GM21526 (cell line): ENCODE measurements around the gene CSNK1D.
"Not testable (repeated sequence)": the region's sequence is repeated elsewhere in the genome, so short reads cannot be mapped to it uniquely, and the experiment has no call there.

ENCODE experiments used
- ATAC-seq: cut with Tn5 transposase; IDR thresholded peaks from one replicate; pipeline ENCODE4 v1.9.1; 2021; ENCODE audit warnings: moderate library complexity; ENCODE audit not compliant: unreplicated experiment, low FRiP score

CSNK1D gene

GRCh38 chr17:82254096-82254495 is 19.4 kb downstream of the CSNK1D start:
- not testable (repeated sequence) for ATAC-seq

- ATAC-seq, result no peak
Measured at GRCh38 chr17:82253179-82253544, 20.3 kb downstream of the CSNK1D start.

DNA sequence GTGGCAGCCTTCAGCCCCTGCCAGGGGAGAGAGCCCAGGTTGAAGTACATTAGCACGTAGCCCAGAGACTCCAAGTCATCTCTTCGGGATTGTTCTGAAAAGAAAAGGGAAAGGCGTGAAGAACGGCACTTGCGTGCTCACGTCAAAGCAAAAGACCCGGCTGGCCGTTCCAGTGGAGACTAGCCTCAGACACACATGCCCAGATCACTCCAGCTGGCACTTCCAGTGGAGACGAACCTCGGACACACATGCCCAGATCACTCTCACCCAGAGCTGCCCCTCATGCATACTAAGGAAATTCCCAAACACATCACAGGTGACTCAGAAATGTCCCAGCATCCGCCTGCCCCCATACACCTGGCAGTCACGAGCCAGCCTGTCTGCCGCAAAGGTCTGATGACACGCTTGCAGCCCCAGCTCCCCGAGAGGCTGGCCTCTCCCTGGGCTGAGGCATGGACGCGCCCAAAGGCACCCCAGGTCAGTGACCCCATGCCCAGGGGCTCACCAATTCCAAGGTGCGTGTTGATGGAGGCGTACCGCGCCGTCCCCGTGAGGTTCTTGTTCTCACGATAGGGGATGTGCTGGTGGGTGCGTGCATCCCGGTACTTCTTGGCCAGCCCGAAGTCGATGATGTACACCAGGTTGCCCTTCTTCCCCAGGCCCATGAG is 20.9 kb downstream of the CSNK1D start:
- ATAC-seq, result no peak

DNA sequence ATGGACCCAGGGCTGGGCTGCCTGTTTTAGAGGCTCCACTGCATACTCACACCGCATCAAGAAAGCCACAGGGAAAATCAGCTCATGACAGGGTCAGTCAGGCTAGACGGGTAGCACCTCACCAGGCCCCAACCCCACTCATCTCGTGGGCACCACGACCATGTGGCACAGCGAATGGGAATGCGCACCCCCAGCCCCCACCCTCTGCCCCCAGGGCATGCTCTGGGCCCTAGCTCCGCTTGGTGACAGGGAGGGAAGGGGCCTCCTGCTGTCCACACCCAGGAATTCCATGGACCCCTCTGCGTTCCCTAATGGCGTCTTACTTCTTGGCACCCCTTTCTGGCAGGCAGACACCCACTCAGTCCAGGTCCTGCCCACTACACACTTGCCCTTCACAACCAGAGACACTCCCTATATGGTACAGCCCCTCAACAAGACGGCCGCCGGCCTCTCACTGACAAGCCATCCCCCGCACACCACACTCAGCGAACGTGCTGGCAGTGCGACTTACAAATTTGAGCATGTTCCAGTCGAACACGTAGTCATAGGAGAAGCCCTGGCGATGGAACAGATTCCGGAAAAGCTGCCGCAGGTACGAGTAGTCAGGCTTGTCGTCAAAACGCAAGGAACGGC is 22.5 kb downstream of the CSNK1D start:
- no peak for ATAC-seq

- no peak for ATAC-seq
Measured at GRCh38 chr17:82249896-82250581, 23.5 kb downstream of the CSNK1D start.

DNA sequence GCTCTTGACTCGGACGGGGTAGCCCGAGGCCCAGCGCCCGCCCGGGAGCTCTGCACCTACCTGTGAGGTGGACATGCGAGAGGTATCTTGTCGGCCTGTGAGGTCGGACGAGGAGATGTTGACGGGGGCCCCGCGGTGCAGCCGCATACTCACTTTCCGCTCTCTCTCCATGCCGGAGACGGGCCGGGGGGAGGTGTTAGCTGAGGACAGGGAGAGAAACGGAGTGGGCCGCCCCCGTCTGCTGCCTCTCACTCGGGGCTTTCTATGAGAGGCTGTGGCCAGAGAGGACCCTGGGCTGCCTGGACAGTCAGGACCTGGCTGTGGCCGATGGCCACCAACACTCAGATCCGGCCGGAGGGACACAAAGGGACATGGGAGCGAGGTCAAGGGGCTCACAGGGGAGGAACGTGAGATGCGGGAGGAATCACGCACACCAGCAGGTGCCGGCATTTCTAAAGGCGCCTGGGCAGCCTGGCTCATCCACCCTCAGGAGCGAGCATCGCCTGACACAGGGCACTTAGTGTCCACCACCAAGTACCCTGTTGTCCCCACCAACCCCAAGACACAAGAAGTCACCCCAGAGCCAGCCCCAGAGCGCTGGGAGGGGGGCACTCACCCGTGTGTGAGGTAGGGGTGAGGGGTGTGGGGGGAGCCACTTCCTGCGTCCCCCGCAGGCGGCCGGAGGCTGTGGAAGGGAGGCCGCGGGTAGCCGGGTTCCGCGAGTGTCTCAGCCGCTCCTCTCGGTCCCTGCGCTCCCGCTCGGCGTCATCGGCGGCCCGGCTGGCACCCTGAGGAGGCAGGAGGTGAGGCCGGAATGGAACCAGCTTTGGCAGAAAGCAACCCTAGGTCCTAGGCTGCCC is 24.5 kb downstream of the CSNK1D start:
- ATAC-seq, result no peak

DNA sequence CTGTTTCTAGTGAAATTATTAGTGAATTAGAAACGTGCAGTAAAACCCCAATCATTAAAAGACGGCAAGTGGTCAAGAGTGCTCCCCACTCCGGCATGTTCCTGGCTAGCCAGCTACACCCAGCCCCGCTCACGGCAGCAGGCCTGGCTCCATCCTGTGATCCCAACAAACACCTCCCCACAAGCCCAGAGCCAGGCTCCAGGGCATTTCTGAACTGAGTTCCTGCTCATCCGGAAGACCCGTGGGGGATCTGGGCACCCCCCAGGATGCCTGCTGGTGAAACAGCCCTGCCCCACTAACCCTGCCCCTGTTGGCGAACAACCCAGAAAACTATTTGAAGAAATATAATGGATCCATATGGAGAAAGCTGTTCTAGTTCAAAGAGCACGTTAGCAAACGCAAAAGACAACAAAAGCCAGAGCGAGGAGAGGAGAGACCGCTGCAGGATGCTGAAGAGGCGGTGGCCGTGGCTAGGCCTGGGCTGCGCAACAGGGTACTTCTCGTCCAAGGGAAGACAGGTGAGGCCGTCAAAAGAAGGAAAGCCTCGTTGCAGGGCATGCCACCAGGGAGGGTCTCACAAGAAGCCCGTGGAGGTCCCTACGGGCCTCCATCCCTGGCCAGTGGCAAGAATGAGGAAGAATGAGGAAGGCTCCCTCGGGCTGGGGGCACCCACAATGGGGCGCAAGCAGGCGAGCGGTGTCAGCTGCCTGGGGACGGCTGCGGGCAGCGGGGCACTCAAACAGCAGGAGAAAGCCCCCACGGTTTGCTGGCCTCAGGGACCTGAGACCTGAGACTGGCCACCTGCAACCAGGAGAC is 25.4 kb downstream of the CSNK1D start:
- no peak for ATAC-seq

GRCh38 chr17:82247182-82247823 is 26.2 kb downstream of the CSNK1D start:
- no peak for ATAC-seq

- ATAC-seq, result no peak
Measured at GRCh38 chr17:82246365-82247181, 26.9 kb downstream of the CSNK1D start.

GRCh38 chr17:82246040-82246364 is 27.5 kb downstream of the CSNK1D start:
- no peak for ATAC-seq

DNA sequence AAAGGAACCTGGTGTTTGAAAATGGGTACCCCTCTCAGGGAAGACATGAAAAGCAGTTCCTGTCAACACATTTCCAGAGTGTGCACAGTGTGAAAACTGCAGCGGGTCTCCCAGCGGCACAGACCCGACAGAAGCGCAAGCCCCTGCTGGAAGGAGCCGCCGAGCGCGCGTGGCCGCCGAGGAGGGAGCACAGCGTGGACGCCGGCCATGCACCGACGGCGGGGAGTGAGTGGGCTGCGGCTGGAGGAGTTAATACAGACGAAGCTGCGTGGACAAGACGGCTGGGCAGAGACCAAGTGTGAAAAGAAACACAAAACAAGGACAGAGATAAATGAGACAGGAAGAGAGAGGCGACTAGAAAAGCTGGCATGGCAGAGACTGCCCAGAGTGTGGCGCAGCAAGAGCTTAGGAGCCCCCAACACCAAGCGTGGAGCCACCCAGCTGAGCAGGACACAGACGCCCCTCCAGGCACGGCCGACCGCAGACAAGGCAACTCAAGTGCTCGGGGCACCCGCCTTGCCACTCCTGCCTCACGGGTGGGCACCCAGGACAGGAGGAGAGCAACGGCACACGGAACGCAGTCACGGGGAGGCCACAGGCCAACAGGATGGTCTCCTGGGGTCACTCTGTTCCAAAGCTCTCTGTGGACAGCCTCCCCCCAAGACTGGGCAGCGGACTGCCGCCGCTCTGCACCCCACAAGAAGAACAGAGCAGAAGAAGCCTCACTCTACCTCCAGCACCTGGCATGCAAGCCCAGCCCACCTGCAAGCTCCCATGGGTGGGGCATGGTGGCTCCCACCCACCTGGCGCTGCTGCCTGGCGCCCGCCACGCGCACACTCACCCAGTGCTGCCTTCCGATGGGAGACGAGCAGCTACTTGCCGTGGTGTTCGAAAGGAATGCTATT is 28.1 kb downstream of the CSNK1D start:
- ATAC-seq, result no peak

GRCh38 chr17:82244413-82245133 is 28.9 kb downstream of the CSNK1D start:
- no peak for ATAC-seq

DNA sequence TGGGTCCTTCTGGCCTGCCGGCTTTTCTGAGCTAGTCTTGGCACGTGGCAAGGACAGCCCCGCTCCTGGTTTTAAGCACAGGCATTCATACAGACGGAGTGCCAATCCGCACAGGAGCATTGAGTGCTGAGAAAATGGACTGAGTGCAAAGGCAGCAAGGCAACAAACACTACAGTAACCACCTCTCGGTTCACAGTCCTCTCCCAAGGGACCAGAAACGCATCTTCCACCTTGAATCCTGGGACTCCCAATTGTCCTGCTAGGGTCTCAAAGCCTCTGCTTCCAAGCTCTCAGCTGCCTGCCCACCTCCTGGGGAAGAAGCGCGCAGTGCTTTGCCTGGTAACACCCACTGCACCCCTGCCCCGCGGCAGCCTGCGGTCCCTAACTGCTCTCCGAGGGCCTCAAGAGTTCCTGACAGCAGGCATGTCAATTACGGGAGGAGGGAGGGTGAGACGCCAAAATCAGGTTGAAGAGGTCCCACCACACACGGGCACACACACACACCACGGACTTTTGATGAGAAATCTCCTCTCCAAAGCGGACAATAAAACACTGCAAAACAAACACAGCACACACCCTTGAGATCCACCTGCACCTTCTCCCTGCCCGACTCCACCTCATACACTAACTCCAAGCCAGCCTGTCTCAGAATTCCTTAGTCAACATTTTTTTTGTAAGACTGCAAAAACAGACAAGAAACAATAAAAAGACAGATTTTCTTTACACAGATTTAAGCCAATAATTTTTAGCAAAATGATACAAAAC is 29.7 kb downstream of the CSNK1D start:
- ATAC-seq, result no peak

DNA sequence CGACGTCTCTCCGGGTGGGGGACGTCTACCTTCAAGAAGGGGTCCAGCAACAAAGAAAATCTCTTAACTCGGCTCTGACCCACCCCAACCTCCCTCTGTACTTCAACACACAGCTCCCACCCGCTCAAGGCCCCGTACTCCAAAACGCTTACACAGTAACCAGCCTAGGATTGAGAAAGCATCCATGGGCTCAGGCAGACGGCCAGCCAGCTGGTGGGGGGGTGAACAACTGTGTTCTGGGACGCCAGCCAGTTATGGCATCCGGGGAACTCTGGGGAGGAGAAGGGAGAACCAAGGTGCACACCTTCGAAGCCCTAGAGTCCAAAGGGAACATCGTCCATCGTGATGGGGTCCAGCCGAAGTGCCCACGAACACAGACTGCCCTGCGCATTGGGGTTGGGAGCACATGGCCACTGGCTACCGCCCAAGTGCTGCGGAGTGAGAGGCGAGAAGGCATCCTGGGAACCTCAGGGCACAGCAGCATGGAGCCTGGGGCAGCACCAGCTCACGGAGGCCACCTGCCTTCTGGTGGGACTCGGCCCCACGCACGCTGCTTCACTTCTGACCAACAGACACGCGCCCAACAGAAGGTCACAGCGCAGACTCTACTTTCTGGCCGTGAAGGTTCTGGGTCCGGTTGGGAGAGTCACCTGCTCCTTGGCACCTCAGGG is 30.4 kb downstream of the CSNK1D start:
- ATAC-seq, result no peak

GRCh38 chr17:82242698-82242976 is 30.9 kb downstream of the CSNK1D start:
- no peak for ATAC-seq

- ATAC-seq, result no peak
Measured at GRCh38 chr17:82241926-82242697, 31.4 kb downstream of the CSNK1D start.
